Esophagus squamous epithelium (tissue), 4 donors: ENCODE data around the gene CTXN2.

Experiments
- CTCF ChIP-seq, 6 experiments: fragments of 450-650 bp in 4 of 6; fragments of 200-600 bp in 2 of 6; sonication (generic) in 2 of 6; IDR thresholded peaks; one replicate each; pipeline ENCODE4 v1.5.1; 2016 to 2019; ENCODE audit warnings: antibody characterized with exemption in 6 of 6, mild to moderate bottlenecking in 4 of 6, moderate library complexity in 4 of 6
- POLR2A ChIP-seq, 4 donors: fragments of 450-650 bp; IDR thresholded peaks; one replicate each; pipeline ENCODE4 v1.6.1; 2017; ENCODE audit warnings: antibody characterized with exemption in 4 of 4, mild to moderate bottlenecking in 4 of 4, moderate library complexity in 3 of 4

GRCh38 chr15:48253172-48253571 lies 61.7 kb downstream of the CTXN2 start:
- TF ChIP-seq CTCF (IDR thresholded peaks at IDR 0.05) (no peak), POLR2A (IDR thresholded peaks at IDR 0.05) (no peak)
